Embryonic facial prominence (tissue), 1 donor: ENCODE data around the gene AKAP1.
"Not testable (repeated sequence)": the region's sequence is repeated elsewhere in the genome, so short reads cannot be mapped to it uniquely, and the experiment has no call there.

Source experiments
- DNase-seq: peaks from one replicate; pipeline ENCODE4 v3.0.0-alpha.2; 2016; ENCODE audit errors: extremely low spot score

The AKAP1 gene

DNA sequence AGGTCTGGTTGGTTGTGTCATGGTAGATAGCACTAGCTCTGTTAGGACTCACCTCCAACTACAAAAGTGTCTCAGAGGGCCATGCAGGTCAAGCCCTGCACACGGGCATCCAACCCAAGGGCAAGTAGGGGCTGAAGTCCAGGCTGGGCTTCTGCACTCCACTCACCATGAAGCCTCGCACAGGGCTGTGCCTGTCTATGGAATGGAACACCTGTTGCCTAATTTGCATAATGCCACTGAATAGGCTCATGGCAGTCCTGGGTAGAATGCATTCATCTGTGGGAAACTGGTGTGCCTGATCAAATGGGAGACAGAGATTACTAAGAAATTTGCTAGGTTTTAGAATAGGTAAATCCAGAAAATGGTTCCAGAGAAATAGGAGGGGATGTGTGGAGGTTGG lies 8.0 kb upstream of the AKAP1 start:
- no peak for DNase-seq

DNA sequence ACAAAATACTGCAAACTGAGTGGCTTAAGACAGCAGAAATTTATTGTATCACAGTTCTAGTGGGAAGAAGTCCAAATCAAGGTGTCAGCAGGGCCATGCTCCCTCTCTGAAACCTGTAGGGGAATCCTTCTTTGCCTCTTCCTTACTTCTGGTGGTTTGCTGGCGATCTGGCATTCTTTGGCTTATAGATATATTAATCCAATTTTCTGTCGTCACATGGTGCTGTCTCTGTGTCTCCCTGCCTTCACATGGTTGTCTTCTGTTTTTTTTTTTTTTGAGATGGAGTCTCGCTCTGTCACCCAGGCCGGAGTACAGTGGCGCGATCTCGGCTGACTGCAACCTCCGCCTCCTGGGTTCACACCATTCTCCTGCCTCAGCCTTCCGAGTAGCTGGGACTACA lies 6.8 kb upstream of the AKAP1 start:
- DNase-seq, result no peak

DNA sequence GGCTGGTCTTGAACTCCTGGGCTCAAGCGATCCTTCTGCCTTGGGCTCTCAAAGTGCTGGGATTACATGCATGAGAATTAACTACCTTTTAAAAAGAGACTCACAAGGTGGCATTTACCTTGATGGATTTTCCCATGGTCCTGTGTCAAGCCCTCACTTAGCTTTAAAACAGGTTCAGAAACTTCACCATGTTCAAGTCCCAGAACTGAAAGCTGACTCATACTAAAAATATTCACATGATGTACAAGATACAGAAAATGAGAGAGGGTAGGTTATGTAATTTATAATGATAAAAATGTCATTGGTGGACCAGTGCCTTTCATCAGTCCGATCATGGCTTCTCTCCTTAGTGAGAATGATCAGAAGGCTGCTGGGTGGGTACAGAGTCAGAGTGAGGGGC lies 4.3 kb upstream of the AKAP1 start:
- DNase-seq, result no peak

GRCh38 chr17:57082441-57082840 lies 2.6 kb upstream of the AKAP1 start:
- no peak for DNase-seq

GRCh38 chr17:57084361-57084801 lies 665 bp upstream of the AKAP1 start:
- peak; percentile 24 for DNase-seq

DNA sequence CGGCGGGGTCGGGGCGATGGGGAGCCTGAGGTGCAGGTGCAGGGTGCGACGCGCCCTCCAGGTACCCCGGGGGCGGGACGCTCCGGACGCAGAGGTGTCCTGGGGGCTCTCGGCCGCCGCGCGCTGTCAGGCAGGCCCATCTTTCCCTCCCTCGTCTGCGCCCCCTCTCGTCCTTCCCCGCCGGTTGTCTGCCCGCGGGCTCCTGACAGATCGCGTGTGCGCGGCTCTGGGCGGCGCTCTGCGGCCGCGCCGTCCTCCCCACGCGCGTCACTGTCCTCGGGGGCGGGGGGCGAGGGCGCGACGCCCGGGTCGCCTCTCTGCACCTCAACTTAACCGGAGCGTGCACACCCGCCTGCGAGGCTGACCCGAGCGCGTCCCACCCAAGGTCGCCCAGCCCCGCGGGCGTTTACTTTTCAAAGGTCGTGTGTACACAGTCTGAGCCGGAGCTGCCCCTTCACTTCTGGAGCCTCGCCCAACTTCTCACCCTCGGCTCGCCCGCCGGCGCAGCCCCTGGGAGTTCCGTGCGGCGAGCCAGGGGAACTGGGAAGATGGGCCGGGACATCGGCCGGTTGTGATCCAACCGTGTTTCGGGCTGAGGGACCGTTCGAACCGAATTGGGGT lies 512 bp downstream of the AKAP1 start:
- DNase-seq, result no peak

- DNase-seq, result no peak
Measured at GRCh38 chr17:57086069-57086930, 1.3 kb downstream of the AKAP1 start.

DNA sequence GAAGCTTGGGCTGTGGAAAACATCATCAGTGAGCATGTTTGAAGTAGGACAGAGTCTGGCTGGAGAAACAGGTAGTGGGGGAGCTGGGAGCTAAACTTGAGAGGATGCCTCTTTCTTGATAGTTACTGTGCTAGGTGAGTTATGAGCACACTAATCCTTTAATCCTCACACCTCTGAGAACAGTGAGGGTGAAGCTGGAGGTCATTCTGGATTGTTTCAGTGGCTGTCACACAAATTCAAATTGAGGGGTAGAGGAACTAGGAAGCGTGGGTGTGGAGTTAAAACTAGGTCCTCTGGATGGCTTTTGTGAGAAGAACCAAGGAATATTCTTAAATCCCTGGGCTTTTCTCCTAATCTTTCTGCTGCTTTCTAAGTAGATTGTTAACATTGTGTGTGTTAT lies 3.3 kb downstream of the AKAP1 start:
- DNase-seq, result no peak

DNA sequence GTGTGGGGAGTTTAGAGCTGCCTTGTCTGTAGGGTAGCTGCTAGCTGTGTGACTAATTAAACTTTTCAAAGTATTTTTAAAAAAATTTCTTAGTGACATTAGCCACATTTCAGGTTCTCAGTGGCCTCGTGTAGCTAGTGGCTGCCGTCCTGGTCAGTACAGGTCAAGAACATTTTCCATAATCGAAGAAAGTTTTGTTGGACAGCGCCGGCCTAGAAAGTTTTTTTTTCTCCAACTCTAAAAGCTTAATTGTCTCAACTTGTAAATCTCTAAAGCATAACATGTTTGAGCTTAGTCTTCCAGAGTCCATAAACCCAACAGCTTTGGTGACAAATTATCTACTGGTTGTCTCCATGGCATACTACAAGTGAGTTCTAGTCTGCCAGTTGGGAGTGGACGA lies 4.3 kb downstream of the AKAP1 start:
- no peak for DNase-seq

DNA sequence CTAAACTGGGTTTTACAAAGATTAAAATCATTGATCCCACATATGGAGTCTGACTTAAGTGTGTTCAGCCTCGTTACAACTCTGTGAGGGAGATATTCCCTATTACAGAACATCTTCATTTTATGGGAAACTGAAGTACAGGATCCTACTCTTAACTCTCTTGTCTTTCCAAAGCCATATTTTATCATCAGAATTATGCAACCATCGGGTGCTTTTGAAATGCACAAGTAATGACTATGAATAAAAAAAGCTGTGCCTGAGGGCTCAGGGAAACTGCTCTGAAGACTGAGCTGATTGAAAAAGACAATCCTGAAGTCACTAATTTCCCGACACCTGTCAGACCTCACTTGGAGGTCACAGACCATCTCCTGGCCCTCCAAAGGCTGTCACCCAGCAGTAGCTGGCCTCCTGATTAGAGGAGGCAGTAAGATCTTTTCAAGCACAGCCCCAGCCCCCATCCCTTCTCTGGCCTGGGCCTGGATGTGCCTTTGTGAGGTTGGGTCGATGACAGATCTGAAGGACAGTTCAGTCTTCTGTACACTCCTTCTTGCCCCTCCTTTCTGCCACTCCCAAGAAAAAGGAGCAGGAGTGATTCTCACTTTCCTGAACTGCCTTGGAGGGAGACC lies 5.6 kb downstream of the AKAP1 start:
- no peak for DNase-seq

DNA sequence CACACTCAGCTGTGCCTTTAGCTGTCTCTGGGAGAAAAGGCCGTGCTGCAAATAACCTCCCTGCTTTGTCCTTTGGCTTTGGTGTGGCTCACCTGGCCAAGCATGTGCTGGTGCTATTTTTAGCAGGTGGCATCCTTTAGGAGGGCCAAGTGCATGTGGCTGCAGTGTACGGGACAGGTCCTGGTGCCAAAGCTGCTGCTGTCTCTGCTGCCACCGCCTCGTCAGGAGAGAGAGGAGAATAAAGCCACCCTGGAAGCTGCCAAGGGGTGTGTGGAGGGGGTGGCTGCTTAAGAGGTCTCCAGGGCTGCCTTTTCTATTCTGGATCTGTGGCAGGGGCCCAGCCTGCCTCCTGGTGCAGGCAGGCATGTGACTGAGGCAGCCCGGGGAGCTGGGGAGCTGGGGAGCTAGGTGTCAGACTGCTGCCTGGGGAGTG lies 6.2 kb downstream of the AKAP1 start:
- DNase-seq, result no peak

- no peak for DNase-seq
Measured at GRCh38 chr17:57092171-57092570, 7.1 kb downstream of the AKAP1 start.

- DNase-seq, result no peak
Measured at GRCh38 chr17:57092779-57093178, 7.7 kb downstream of the AKAP1 start.

DNA sequence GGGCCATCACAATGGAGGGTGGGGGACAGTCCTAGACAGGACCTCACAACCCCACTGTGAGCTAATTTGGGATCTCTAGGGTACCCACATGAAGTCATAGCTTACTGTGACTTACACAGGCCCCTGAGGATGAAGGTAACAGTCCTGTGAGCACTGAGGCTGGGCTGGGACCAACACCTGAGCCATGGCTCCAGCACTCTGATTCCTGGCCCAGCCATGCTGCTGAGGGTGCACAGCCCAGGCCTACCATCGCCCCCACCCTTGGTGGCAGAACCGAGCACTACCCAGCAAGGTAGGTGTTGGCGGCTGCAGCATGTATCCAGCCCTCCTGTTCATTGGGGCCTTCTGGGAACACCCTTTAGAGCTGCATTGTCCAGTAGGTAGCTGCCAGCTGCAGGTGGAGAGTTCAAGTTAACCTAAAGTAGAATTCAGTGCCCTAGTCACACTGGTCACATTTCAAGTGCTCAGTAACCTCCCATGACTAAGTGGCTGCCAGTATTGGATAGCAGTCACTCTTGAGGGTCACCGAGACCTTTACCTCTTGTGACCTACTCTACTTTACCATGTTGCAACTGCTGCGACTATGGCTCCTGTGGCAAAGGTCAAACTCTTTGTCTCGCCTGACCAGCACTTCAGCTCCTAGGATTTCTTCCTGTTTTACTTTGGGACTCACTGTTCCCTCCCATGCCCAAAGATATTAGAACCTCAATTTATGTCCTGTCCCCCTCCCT lies 11.6 kb downstream of the AKAP1 start:
- no peak for DNase-seq

GRCh38 chr17:57097832-57098421 lies 12.9 kb downstream of the AKAP1 start:
- no peak for DNase-seq

GRCh38 chr17:57099165-57099564 lies 14.1 kb downstream of the AKAP1 start:
- DNase-seq, result no peak

DNA sequence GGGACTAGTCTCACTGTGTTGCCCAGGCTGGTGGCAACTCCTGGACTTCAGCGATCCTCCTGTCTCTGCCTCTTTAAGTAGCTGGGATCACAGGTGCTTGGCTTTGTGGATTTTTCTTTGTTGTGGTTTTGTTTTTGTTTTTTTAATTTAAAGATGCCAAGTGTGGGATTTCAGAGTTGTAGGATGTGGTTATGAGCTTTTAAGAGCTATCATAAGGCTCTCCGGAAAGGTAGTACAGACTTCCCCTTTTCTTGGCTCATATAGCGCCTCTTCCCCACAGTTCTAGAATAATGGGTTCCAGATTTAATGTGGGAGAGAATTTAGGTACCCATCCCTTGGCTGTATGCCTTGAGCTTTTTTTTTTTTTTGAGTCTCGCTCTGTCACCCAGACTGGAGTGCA lies 17.1 kb downstream of the AKAP1 start:
- no peak for DNase-seq

- not testable (repeated sequence) for DNase-seq
Measured at GRCh38 chr17:57102660-57103059, 17.6 kb downstream of the AKAP1 start.

- no peak for DNase-seq
Measured at GRCh38 chr17:57104461-57105175, 19.6 kb downstream of the AKAP1 start.

DNA sequence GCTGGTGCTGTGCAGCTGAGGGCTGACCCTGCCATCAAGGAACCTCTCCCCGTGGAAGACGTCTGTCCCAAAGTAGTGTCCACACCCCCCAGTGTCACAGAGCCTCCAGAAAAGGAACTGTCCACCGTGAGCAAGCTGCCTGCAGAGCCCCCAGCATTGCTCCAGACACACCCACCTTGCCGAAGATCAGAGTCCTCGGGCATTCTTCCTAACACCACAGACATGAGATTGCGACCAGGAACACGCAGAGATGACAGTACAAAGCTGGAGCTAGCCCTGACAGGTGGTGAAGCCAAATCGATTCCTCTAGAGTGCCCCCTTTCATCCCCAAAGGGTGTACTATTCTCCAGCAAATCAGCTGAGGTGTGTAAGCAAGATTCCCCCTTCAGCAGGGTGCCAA lies 20.5 kb downstream of the AKAP1 start:
- DNase-seq, result no peak
